SW 1271 (cell line): ENCODE results near the gene VASH2.

Experiments
- DNase-seq, 2 experiments: peaks; one replicate each; lab custom pipeline; 2025; lab: John Stamatoyannopoulos, UW

The VASH2 gene

DNA sequence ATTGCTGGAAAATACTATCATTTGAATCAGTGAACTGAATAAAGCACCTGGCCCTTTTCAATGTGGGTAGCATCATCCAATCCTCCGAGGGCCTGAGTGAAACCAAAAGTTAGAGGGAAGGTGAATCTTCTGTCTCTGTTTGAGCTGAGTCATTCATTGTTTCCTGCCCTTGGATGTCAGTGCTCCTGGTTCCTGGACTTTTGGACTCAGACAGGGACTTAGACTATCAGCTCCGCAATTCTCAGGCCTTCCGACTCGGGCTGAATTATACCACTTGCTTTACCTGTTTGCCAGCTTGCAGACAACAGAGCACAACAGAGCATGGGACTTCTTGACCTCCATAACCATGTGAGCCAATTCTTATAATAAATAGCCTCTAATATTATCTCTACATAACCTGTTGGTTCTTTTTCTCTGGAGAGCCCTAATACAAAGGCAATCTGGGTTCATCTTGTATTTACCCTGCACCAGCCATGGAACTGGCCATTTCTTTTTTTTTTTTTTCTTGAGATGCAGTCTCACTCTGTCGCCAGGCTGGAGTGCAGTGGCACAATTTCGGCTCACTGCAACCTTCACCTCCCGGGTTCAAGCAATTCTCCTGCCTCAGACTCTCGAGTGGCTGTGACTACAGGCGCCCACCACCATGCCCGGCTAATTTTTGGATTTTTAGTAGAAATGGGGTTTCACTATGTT, 19.2 kb upstream of the VASH2 start:
- no peak for DNase-seq

- DNase-seq = no peak
Observed at GRCh38 chr1:212933815-212934471, 16.4 kb upstream of the VASH2 start.

DNA sequence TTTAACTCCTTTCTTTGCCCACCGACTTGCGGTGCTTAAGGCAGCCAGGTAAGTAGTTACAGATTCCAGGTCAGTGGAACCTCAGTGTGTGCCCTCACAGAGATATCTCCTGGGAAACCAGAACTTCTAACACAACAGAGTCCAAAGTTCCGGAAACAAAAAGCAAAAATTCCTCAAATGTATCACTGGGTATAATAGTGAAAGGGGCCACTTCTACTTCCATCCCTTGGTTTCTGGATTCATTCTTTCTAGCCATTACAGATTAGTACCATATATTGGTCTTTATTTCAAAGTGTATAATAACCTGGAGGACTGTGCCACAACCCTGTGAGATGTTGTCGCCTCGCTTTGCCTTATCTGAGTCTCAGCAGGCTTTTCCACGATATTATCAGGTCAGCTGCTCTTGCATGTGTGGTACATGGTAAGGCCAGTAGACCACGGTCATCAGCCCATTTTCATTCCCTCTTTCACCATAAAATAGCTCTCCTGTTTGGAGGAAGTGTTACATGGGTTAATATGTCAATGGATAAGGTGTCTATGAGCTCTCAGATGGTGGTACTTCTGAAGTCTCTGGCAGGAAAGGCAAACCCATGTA, 14.9 kb upstream of the VASH2 start:
- DNase-seq = no peak

DNA sequence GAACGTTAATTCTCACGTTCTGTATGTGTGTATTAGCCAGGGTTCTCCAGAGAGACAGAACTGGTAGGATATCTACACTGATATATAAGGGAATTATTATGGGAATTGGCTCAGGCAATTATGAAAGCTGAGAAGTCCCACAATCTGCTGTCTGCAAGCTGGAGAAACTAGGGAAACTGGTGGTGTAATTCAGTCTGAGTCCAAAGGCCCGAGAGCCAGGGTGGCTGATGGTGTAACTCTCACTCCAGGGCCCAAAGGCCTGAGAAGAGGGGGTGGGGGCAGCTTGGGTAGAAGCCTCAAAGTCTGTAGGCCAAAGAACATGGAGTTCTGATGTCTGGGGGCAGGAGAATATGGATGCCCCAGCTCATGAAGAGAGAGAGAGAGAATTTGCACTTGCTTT, 13.3 kb upstream of the VASH2 start:
- no peak for DNase-seq

DNA sequence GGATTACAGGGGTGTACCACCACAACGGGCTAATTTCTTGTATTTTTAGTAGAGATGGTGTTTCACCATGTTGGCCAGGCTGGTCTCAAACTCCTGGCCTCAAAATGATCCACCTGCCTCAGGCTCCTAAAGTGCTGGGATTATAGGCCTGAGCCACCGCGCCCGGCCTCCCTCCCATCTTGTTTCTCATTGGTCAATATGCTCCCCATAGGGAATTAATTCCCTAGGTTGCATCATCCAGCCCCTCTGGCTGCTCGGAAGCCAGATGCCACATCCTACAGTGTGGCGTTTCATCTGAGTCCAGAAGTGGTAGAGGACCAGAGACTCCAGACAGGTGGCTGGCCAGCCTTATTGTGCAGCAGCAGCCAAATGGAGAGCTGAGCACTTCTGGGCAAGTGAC, 11.5 kb upstream of the VASH2 start:
- DNase-seq = no peak

GRCh38 chr1:212941452-212941851, 8.9 kb upstream of the VASH2 start:
- no peak for DNase-seq

DNA sequence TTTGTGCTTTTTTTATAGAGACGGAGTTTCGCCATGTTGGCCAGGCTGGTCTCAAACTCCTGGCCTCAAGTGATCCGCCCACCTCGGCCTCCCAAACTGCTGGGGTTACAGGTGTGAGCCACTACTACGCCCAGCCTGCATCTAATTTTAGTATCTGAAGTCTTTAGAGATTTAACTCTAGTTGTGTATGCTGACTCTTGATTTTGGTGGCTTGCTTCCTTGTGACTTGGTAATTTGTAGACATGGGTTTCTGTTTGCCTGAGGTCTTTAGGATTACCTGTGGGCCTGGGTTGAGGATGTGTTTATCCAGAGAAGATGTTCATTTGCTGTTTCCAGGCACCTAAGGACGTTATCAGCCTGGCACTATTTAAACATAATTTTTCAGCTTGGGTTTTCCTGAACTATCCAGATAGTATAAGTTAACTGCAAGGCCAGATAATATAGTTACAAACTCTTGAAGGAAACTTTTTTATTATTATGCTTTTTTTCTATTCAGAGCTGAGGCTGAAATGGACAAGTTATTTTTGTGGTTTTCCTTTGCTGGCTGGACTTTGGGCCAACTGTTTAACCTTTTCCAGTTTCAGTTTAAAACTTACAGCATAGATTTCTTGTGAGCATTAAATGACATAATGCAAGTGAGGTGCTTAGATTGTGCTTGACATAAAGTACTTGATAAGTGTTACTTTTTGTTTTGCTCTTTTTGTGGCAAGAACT, 7.5 kb upstream of the VASH2 start:
- DNase-seq = no peak

DNA sequence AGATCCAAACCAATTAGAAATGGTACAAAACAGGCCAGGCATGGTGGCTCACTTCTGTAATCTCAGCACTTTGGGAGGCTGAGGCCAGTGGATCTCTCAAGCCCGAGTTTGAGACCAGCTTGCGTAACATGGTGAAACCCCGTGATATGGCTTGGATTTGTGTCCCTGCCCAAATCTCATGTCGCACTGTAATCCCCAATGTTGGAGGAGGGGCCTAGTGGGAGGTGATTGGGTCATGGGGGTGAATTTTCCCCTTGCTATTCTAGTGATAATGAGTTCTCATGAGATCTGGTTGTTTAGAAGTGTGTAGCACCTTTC, 7.0 kb upstream of the VASH2 start:
- no peak for DNase-seq

DNA sequence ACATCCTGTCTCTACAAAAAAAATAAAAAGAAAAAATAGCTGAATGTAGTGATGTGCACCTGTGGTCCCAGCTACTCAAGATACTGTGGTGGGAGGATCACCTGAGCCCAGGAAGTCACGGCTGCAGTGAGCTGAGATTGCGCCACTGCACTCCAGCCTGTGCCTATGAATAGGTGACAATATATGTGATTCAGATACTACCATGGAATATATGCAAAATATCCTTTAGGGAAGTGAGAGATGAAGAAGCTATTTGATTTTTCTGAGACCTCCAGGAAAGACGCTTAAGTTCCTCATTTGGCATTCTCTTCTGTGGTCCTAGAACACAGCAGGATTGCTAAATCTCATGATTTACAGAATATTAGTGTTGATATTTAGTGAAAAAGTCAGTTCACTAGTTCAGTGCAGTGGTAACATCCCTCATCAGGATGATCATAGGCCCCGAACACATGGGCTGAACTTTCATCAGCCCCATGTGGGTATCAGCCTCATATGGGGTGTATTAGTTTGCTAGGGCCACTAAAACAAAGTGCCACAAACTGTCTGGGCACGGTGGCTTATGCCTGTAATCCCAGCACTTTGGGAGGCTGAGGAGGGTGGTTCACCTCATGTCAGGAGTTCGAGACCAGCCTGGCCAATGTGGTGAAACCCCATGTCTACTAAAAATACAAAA, 6.0 kb upstream of the VASH2 start:
- DNase-seq = no peak

DNA sequence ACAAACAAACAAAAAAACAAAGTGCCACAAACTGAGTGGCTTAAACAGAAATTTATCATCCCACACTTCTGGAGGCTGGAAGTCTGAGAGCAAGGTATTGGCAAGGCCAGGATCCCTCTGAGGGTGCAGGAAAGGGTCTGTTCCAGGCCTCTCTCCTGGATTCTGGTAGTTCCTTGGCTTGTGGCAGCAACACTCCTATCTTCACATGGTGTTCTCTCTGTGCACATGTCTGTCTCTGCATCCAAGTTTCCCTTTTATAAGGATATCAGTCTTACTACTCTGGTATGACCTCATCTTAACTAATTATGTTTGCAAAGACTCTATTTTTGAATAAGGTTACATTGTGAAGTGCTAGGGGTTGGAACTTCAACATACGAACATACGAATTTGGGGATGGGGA, 5.3 kb upstream of the VASH2 start:
- no peak for DNase-seq

- DNase-seq = no peak
Observed at GRCh38 chr1:212945463-212946160, 4.7 kb upstream of the VASH2 start.

DNA sequence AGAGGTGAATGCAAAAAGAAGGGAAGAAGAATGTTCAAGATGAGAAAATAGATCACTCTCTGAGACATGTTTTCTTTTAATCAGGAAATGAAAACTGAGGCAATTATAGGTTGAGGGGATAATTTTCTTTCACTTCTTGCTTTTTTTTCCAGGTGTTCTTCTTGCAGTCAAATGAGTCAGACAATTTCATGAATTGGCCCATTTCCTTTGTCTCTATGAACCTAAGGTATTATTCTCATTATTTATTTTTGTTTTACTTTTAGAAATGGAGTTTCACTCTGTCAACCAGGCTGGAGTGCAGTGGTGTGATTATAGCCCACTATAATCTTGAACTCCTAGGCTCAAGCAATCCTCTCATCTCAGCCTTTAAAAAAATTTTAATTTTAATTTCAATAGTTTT, 3.5 kb upstream of the VASH2 start:
- DNase-seq = no peak

DNA sequence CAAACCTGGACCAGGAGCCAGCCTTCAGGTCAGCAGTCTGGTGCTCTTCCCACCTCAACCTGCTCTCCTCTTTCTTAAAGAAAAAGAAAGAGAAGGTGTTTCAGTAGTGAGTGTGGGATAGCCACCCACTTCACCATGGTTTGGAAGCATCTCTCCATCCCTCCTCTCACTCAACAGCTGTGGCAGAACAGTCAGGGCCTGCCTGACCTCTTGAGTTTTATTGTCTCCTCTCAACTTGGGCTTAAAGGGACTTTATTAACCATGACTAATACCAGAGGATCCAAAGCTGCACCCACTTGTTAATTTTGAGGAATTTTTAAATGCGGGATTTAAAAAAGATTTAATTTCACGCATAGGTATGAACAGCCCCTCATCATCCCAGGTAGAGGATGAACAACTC, 570 bp upstream of the VASH2 start:
- no peak for DNase-seq

GRCh38 chr1:212951126-212951946, 995 bp downstream of the VASH2 start:
- DNase-seq = no peak

GRCh38 chr1:212951947-212952640, 1.8 kb downstream of the VASH2 start:
- DNase-seq = no peak

DNA sequence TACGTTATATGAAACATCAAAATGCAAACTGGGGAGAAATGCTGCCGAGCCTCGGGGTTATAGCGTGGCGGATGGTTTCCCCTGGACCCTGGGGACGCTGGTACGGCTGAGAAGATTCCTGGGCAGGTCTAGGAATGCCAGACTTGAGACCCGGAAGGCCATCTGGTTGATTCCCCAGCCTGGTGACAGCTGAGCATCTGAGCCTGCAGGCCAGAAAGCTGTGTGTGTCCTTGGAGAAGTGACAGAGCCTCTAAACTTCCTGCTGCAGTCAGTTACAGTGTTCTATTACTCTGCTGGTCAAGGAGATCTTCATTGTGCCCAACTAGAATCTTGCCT, 2.3 kb downstream of the VASH2 start:
- no peak for DNase-seq

- no peak for DNase-seq
Observed at GRCh38 chr1:212953321-212953720, 3.0 kb downstream of the VASH2 start.

DNA sequence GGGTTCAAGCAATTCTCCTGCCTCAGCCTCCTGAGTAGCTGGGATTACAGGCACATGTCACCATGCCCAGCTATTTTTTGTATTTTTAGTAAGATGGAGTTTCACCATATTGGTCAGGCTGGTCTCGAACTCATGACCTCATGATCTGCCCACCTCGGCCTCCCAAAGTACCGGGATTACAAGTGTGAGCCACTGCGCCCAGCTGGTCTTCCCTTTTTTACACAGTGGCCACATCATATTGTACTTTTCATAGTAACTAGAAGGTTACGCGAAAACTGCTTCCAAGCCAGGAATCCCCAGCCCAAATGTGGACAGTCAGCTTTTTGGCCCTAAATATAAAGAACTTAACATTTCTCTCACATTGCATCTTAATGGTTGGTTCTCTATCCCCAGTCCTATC, 4.2 kb downstream of the VASH2 start:
- no peak for DNase-seq

DNA sequence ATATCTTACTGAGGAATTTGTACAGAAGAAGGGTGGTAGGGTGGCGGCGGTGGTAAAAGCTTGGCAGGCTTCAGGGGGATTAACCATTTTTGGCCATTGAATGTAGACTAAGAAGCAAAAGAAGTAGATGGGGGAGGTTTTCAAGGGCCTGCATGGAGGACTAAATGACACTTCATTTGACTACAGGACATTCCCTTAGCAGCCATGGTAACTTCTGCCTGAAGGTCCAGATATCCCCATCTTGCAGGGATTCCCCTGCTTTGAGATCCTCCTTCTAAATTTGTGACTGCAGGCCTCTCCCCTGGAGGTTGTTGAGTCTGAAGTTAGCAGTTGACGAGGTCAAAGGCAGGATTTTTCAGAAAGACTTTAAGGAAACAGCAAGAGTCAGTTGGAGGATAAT, 4.8 kb downstream of the VASH2 start:
- DNase-seq = no peak

- DNase-seq = no peak
Observed at GRCh38 chr1:212955961-212956620, 5.8 kb downstream of the VASH2 start.
